HCT116 (cell line): ENCODE results near the gene FAM83F. TPM values are rescaled to one million over a fixed set of nuclear protein-coding genes. Genes with fewer than 3 reads are reported as not detected.

Source experiments
- ATAC-seq: fragments of 200-7000 bp; cut with Tn5 transposase; 2 replicates; pipeline ENCODE4 v1.9.1; 2020; ENCODE audit warnings: mild to moderate bottlenecking, moderate library complexity
- BruUV-seq: library from RNA; stranded (reverse); fragments of 400-500 nt; replicated peaks from 2 replicates; lab custom pipeline; 2021; lab: Mats Ljungman, UMichigan
- CTCF ChIA-PET: fragments of 300-600 bp; sonication (Branson Sonifier 250); formaldehyde crosslinking; loops from one replicate; lab custom pipeline; 2021; ENCODE audit warnings: antibody characterized with exemption; lab: Charles Lee
- POLR2A ChIA-PET: fragments of 300-600, 350-600 bp; sonication (Branson Sonifier 250); formaldehyde crosslinking; loops from one replicate; lab custom pipeline; 2021; ENCODE audit warnings: antibody characterized with exemption; lab: Charles Lee
- RAD21 ChIA-PET, 2 experiments: fragments of 300-600 bp; sonication (Branson Sonifier 250); formaldehyde crosslinking; loops; one replicate each; lab custom pipeline; 2023; ENCODE audit warnings: low total read pairs in 2 of 2; ENCODE audit not compliant: uncharacterized antibody in 2 of 2, unreplicated experiment in 2 of 2, low non-redundant PET in 1 of 2; lab: Charles Lee
- DNase-seq: peaks from one replicate; pipeline ENCODE4 v3.0.0-alpha.2; 2010; ENCODE audit warnings: low read depth, low spot score
- H2AFZ ChIP-seq: fragments of 200-600 bp; shearing (Covaris generic), sonication (generic); 2 replicates; pipeline ENCODE4 v1.6.1; 2017; ENCODE audit warnings: low read depth, mixed run types, mixed read lengths, antibody characterized with exemption, low read length; ENCODE audit not compliant: poor library complexity, severe bottlenecking
- H3K27ac ChIP-seq: 2 replicates; pipeline ENCODE4 v1.5.1; 2012; ENCODE audit warnings: low read depth, low read length
- H3K27me3 ChIP-seq: fragments of 200-600 bp; sonication (generic); 2 replicates; pipeline ENCODE4 v1.6.1; 2016; ENCODE audit warnings: mixed run types, low read length, mixed read lengths; ENCODE audit not compliant: insufficient read depth
- H3K36me3 ChIP-seq, 2 experiments: fragments of 200-500 bp in 1 of 2; fragments of 200-600 bp in 1 of 2; sonication (Bioruptor generic) in 1 of 2; sonication (generic) in 1 of 2; 2 replicates each; pipeline versions ENCODE4 v1.5.1 to v1.6.1; 2014 to 2016; ENCODE audit warnings: low read length in 2 of 2, inconsistent platforms in 1 of 2, mixed read lengths in 1 of 2, mixed run types in 1 of 2; ENCODE audit not compliant: insufficient read depth in 2 of 2, control insufficient read depth in 1 of 2
- H3K4me1 ChIP-seq, 2 experiments: fragments of 200-600 bp in 1 of 2; sonication (generic) in 1 of 2; 2 replicates each; pipeline versions ENCODE4 v1.5.1 to v1.6.1; 2012 to 2017; ENCODE audit warnings: low read length in 2 of 2, inconsistent platforms in 1 of 2, mild to moderate bottlenecking in 1 of 2, mixed read lengths in 1 of 2, mixed run types in 1 of 2, moderate library complexity in 1 of 2; ENCODE audit not compliant: insufficient read depth in 2 of 2, control insufficient read depth in 1 of 2
- H3K4me2 ChIP-seq: fragments of 200-600 bp; sonication (generic); 2 replicates; pipeline ENCODE4 v1.6.1; 2017; ENCODE audit warnings: mixed run types, low read length, mixed read lengths
- H3K4me3 ChIP-seq, 2 experiments: fragments of 200-600 bp in 1 of 2; sonication (generic) in 1 of 2; replicated peaks in 1 of 2; 2 replicates each; pipeline ENCODE4 v1.5.1; 2011 to 2016; ENCODE audit warnings: low read length in 2 of 2, control low read depth in 1 of 2, low read depth in 1 of 2, mild to moderate bottlenecking in 1 of 2, mixed read lengths in 1 of 2, mixed run types in 1 of 2
- H3K79me2 ChIP-seq: fragments of 200-600 bp; sonication (generic); 2 replicates; pipeline ENCODE4 v1.6.1; 2017; ENCODE audit warnings: mild to moderate bottlenecking, mixed run types, low read length, moderate library complexity, mixed read lengths; ENCODE audit not compliant: insufficient read depth
- H3K9ac ChIP-seq: fragments of 200-600 bp; sonication (generic); 2 replicates; pipeline ENCODE4 v1.6.1; 2016; ENCODE audit warnings: low read length, mixed read lengths
- H3K9me2 ChIP-seq: fragments of 200-600 bp; sonication (generic), shearing (Covaris generic); 2 replicates; pipeline ENCODE4 v1.6.1; 2017; ENCODE audit warnings: mixed run types, mild to moderate bottlenecking, moderate library complexity; ENCODE audit not compliant: insufficient read depth
- H3K9me3 ChIP-seq, 2 experiments: fragments of 200-500 bp in 1 of 2; fragments of 200-600 bp in 1 of 2; sonication (Bioruptor generic) in 1 of 2; sonication (generic) in 1 of 2; 2 replicates each; pipeline ENCODE4 v1.6.1; 2014 to 2017; ENCODE audit warnings: low read length in 2 of 2, mixed read lengths in 2 of 2, inconsistent platforms in 1 of 2, low read depth in 1 of 2, mild to moderate bottlenecking in 1 of 2, mixed run types in 1 of 2, moderate library complexity in 1 of 2; ENCODE audit not compliant: control insufficient read depth in 1 of 2, insufficient read depth in 1 of 2
- H4K20me1 ChIP-seq: fragments of 200-600 bp; sonication (generic), shearing (Covaris generic); 2 replicates; pipeline ENCODE4 v1.6.1; 2017; ENCODE audit warnings: mixed run types, mild to moderate bottlenecking, moderate library complexity; ENCODE audit not compliant: insufficient read depth
- CBX3 ChIP-seq: IDR thresholded peaks from 2 replicates; pipeline ENCODE4 v1.6.1; 2012; ENCODE audit warnings: low read depth
- CEBPB ChIP-seq: IDR thresholded peaks from 2 replicates; pipeline ENCODE4 v1.6.1; 2012; ENCODE audit warnings: low read depth
- ELF1 ChIP-seq: IDR thresholded peaks from 2 replicates; pipeline ENCODE4 v1.6.1; 2012; ENCODE audit warnings: low read depth, borderline replicate concordance
- EZH2 ChIP-seq: fragments of 200-600 bp; sonication (generic); IDR thresholded peaks from 2 replicates; pipeline ENCODE4 v1.6.1; 2017; ENCODE audit warnings: antibody characterized with exemption, mixed run types
- EZH2phosphoT487 ChIP-seq: fragments of 200-600 bp; IDR thresholded peaks from 2 replicates; pipeline ENCODE4 v1.6.1; 2018; ENCODE audit warnings: antibody characterized with exemption, borderline replicate concordance
- FOSL1 ChIP-seq: IDR thresholded peaks from 2 replicates; pipeline ENCODE4 v1.6.1; 2012; ENCODE audit warnings: low read depth
- JUND ChIP-seq: IDR thresholded peaks from 2 replicates; pipeline ENCODE4 v1.6.1; 2012
- POLR2A ChIP-seq: IDR thresholded peaks from 2 replicates; pipeline ENCODE4 v1.7.0; 2011; ENCODE audit warnings: borderline replicate concordance; ENCODE audit not compliant: insufficient read depth, insufficient read length; ENCODE audit errors: extremely low read depth
- SIN3A ChIP-seq: IDR thresholded peaks from 2 replicates; pipeline ENCODE4 v1.6.1; 2012; ENCODE audit warnings: low read depth
- SRF ChIP-seq: IDR thresholded peaks from 2 replicates; pipeline ENCODE4 v1.6.1; 2012; ENCODE audit warnings: low read depth
- YY1 ChIP-seq: IDR thresholded peaks from 2 replicates; pipeline ENCODE4 v1.6.1; 2011; ENCODE audit warnings: low read length, low read depth, moderate library complexity, mild to moderate bottlenecking; ENCODE audit not compliant: insufficient replicate concordance; ENCODE audit errors: extremely low read depth
- ZBTB33 ChIP-seq: IDR thresholded peaks from 2 replicates; pipeline ENCODE4 v1.6.1; 2011; ENCODE audit warnings: mild to moderate bottlenecking, low read length, moderate library complexity; ENCODE audit not compliant: insufficient replicate concordance; ENCODE audit errors: extremely low read depth
- ZFX ChIP-seq: fragments of 450-650 bp; IDR thresholded peaks from 2 replicates; pipeline ENCODE4 v1.6.1; 2017
- ZNF274 ChIP-seq: fragments of 200-500 bp; sonication (Bioruptor generic); IDR thresholded peaks from 2 replicates; pipeline ENCODE4 v1.6.1; 2014; ENCODE audit warnings: mild to moderate bottlenecking, low read depth, low read length, inconsistent platforms
- intact Hi-C: fragments of 100-400 bp; cut with micrococcal nuclease; formaldehyde crosslinking; loops from 2 replicates; pipeline ENCODE4 v1.10.0; 2022
- total RNA-seq: library from RNA; stranded (reverse); gene quantifications from one replicate; pipeline ENCODE4 v1.2.1, GENCODE V29; 2021; ENCODE audit not compliant: unreplicated experiment
- TF ChIP-seq, protein P1 (sequence below): IDR thresholded peaks from 2 replicates; pipeline ENCODE4 v1.6.1; 2012

The FAM83F gene
- total RNA-seq, 1 experiment from 2014 or later = 24.5 TPM

DNA sequence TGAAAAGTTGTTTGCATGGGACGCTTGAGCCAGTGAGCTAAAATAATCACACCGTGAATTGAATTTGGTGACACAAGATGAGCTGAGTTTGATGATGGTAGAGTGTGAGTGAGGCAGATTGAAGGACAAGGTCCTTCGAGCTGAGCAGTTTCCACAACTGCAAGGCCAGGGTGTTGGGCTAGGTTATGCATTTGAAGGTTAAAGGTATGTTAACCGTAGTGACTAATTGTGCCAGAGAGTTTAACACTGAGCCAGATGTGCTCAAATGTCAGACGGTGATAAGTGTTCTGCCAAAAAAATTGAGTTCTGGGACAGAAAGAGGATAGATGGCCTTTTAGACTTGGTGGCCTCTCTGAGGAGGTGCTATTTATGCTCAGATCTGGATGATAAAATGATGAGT lies 89.5 kb downstream of the FAM83F start:
- H3K27me3 ChIP-seq = no peaks in the 10 kb centered on the region
- H3K9ac ChIP-seq = no peak overlapping the region
- H2AFZ ChIP-seq = no peak overlapping the region
- H3K79me2 ChIP-seq = no peaks in the 10 kb centered on the region
- no peak for DNase-seq
- H3K4me3 ChIP-seq = no peak overlapping the region
- ChIA-PET CTCF (no interaction called here), POLR2A (no interaction called here), RAD21 (no interaction called here)
- TF ChIP-seq FOSL1 (no peak), ZBTB33 (no peak), EZH2 (no peak), ZFX (no peak), ELF1 (no peak), POLR2A (no peak), SIN3A (no peak), JUND (no peak), CBX3 (no peak), SRF (no peak), CEBPB (no peak), YY1 (no peak), ZNF274 (no peak), EZH2phosphoT487 (no peak)
- TF ChIP-seq, protein P1, sequence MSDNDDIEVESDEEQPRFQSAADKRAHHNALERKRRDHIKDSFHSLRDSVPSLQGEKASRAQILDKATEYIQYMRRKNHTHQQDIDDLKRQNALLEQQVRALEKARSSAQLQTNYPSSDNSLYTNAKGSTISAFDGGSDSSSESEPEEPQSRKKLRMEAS = no peak
- H3K4me2 ChIP-seq = no peak overlapping the region
- no peaks in the 10 kb centered on the region for H3K9me3 ChIP-seq
- no peaks in the 10 kb centered on the region for H3K36me3 ChIP-seq
- intact Hi-C loops = no loop called here
- no peaks in the 10 kb centered on the region for H3K4me1 ChIP-seq
- H4K20me1 ChIP-seq = no peaks in the 10 kb centered on the region
- no TSS peak for BruUV-seq
- H3K27ac ChIP-seq = no peak overlapping the region
- ATAC-seq = no peak
- H3K9me2 ChIP-seq = no peaks in the 10 kb centered on the region
